Right ventricle myocardium superior (tissue), 1 donor: ENCODE results near the gene ZBED6. TPM values are rescaled to one million over a fixed set of nuclear protein-coding genes. Genes with fewer than 3 reads are reported as not detected.
"Not testable (repeated sequence)": the region's sequence is repeated elsewhere in the genome, so short reads cannot be mapped to it uniquely, and the experiment has no call there.

Experiments used
- ATAC-seq: fragments of 200-7000 bp; cut with Tn5 transposase; one replicate; pipeline ENCODE4 v1.9.1; 2020; ENCODE audit warnings: mild to moderate bottlenecking; ENCODE audit not compliant: poor library complexity
- DNase-seq: peaks from one replicate; pipeline ENCODE4 v3.0.0-alpha.2; 2020
- intact Hi-C: fragments of 100-400 bp; cut with DNase I; formaldehyde crosslinking; loops from one replicate; pipeline ENCODE4 v1.11.2; 2022
- total RNA-seq: library from RNA; stranded (reverse); fragmentation: NEBNext Ultra II Directional; extraction: Animal tissue kit (Norgen Biotek cat#: 25700); gene quantifications from one replicate; pipeline ENCODE4 v1.2.1, GENCODE V29; 2021
- donor health status: DM: no; HTN: yes; CAD: no; lungs with severe emphysema.

The ZBED6 gene
- total RNA-seq, 1 donor from 2014 or later: 12.3 TPM

- ATAC-seq (no peak), DNase-seq (no peak)
- intact Hi-C loops: no loop called here
Measured at GRCh38 chr1:203826175-203826574, 30.8 kb downstream of the ZBED6 start.

GRCh38 chr1:203828002-203828401, 32.6 kb downstream of the ZBED6 start:
- DNase-seq (no peak), ATAC-seq (no peak)
- intact Hi-C loops: no loop called here

- ATAC-seq: no peak
- no peak for DNase-seq
- intact Hi-C loops: no loop called here
Measured at GRCh38 chr1:203828503-203828902, 33.1 kb downstream of the ZBED6 start.

- DNase-seq, intact Hi-C loops: not testable (repeated sequence)
- ATAC-seq: peak; percentile 59
Measured at GRCh38 chr1:203829247-203829646, 33.8 kb downstream of the ZBED6 start.

- DNase-seq (no peak), ATAC-seq (no peak)
- intact Hi-C loops: loop anchor here (2.0 kb wide), 1 partner anchor 23 kb away; no protein-coding TSS in a partner anchor
Measured at GRCh38 chr1:203835476-203835875, 40.1 kb downstream of the ZBED6 start.

- intact Hi-C loops: no loop called here
- DNase-seq (no peak), ATAC-seq (no peak)
Measured at GRCh38 chr1:203839081-203839480, 43.7 kb downstream of the ZBED6 start.

- intact Hi-C loops: no loop called here
- DNase-seq (no peak), ATAC-seq (no peak)
Measured at GRCh38 chr1:203840208-203840808, 44.9 kb downstream of the ZBED6 start.

- ATAC-seq (no peak), DNase-seq (no peak)
- intact Hi-C loops: no loop called here
Measured at GRCh38 chr1:203842559-203842876, 47.1 kb downstream of the ZBED6 start.

- no peak for DNase-seq
- intact Hi-C loops: no loop called here
Measured at GRCh38 chr1:203843435-203843834, 48.0 kb downstream of the ZBED6 start.

More at GRCh38 chr1:203843435-203843834, 48.0 kb downstream of the ZBED6 start:
- no peak for ATAC-seq

Other genes starting within 250 kb of the ZBED6 start
- 62.9 TPM for gene ATP2B4, start 168.8 kb upstream of the ZBED6 start, total RNA-seq
- gene LAX1, start 30.4 kb upstream of the ZBED6 start, total RNA-seq: 0.24 TPM
- 49.2 TPM for gene ZC3H11A, start within 50 bp of the ZBED6 start, total RNA-seq
- 51.4 TPM for gene SNRPE, start 66.0 kb downstream of the ZBED6 start, total RNA-seq